Prostate gland (tissue), 2 donors: ENCODE measurements around the gene PLSCR2. TPM values are rescaled to one million over a fixed set of nuclear protein-coding genes. Genes with fewer than 3 reads are reported as not detected.
"Not testable (repeated sequence)": the region's sequence is repeated elsewhere in the genome, so short reads cannot be mapped to it uniquely, and the experiment has no call there.

Experiments
- DNase-seq: peaks from one replicate; pipeline ENCODE4 v3.0.0-alpha.2; 2019; ENCODE audit warnings: low spot score
- H3K27ac ChIP-seq, 2 donors: fragments of 200-600 bp; sonication (generic); 2 replicates each; pipeline ENCODE4 v1.5.1; 2017 to 2019
- H3K27me3 ChIP-seq: fragments of 200-600 bp; sonication (generic); replicated peaks from 2 replicates; pipeline ENCODE4 v1.5.1; 2019; ENCODE audit not compliant: insufficient read depth
- H3K36me3 ChIP-seq, 2 donors: fragments of 200-600 bp; sonication (generic); 1 replicate in 1 of 2; 2 replicates in 1 of 2; pipeline versions ENCODE4 v1.5.1 to v1.8.1; 2017 to 2019
- H3K4me1 ChIP-seq: fragments of 200-600 bp; sonication (generic); replicated peaks from 2 replicates; pipeline ENCODE4 v1.5.1; 2019
- H3K4me3 ChIP-seq, 2 donors: fragments of 200-600 bp; sonication (generic); 2 replicates each; pipeline ENCODE4 v1.5.1; 2017 to 2019
- H3K9me3 ChIP-seq: fragments of 200-600 bp; sonication (generic); 2 replicates; pipeline ENCODE4 v1.5.1; 2017
- POLR2A ChIP-seq: fragments of 450-650 bp; IDR thresholded peaks from one replicate; pipeline ENCODE4 v1.6.1; 2016; ENCODE audit warnings: antibody characterized with exemption, mild to moderate bottlenecking
- POLR2AphosphoS5 ChIP-seq: sonication (generic); formaldehyde crosslinking; IDR thresholded peaks from one replicate; pipeline ENCODE4 v1.6.1; 2017; ENCODE audit warnings: antibody characterized with exemption
- WGBS: methylation state at CpG from one replicate; pipeline ENCODE4 v1.1.5; 2018; 5-methylcytosine and 5-hydroxymethylcytosine counted together
- intact Hi-C: fragments of 100-400 bp; cut with DNase I; formaldehyde crosslinking; loops from one replicate; pipeline ENCODE4 v1.14.2; 2022
- total RNA-seq, 2 donors: library from RNA; depleted of rRNA; stranded (reverse); fragments of >200 nt; gene quantifications; one replicate each; pipeline ENCODE4 v1.1.0, GENCODE V29; 2016
- TF ChIP-seq, protein P1 (sequence below), 4 experiments: fragments of 200-600 bp in 2 of 4; fragments of 450-650 bp in 2 of 4; sonication (generic) in 2 of 4; IDR thresholded peaks; 1 replicate in 3 of 4; 2 replicates in 1 of 4; pipeline ENCODE4 v1.5.1; 2016 to 2019; ENCODE audit warnings: antibody characterized with exemption in 4 of 4, mild to moderate bottlenecking in 2 of 4, moderate library complexity in 2 of 4

Gene PLSCR2
- total RNA-seq, 2 donors from 2014 or later = 0.51 TPM; not detected in 1

DNA sequence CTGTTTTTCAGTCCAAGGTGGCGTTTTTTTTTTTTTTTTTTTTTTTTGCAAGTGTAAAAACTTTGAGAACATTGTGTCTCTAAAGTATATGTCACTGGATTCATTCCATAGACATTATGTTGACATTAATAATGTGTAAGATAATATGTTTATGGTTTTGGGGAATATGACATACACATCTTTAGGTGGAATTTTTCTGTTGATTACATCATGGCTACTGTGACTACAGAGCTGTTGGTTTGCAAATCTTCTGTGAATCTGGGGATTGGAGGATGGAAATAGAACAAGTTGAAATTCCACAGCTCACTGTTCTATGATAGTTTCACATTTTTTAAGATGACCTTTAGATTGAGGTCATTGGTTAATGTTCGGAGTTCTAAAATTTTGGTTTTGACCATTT, 24.4 kb upstream of the PLSCR2 start:
- Histone ChIP-seq H3K4me3 (no peak overlapping the region), H3K9me3 (no peaks in the 10 kb centered on the region), H3K27me3 (no peaks in the 10 kb centered on the region), H3K36me3 (no peaks in the 10 kb centered on the region), H3K27ac (no peak overlapping the region), H3K4me1 (no peaks in the 10 kb centered on the region)
- DNase-seq = no peak
- WGBS = 62% methylated on average over 2 of the region's 2 CpGs
- intact Hi-C loops = no loop called here
- no peak for TF ChIP-seq POLR2AphosphoS5
- TF ChIP-seq POLR2A = no peak
- TF ChIP-seq, protein P1, sequence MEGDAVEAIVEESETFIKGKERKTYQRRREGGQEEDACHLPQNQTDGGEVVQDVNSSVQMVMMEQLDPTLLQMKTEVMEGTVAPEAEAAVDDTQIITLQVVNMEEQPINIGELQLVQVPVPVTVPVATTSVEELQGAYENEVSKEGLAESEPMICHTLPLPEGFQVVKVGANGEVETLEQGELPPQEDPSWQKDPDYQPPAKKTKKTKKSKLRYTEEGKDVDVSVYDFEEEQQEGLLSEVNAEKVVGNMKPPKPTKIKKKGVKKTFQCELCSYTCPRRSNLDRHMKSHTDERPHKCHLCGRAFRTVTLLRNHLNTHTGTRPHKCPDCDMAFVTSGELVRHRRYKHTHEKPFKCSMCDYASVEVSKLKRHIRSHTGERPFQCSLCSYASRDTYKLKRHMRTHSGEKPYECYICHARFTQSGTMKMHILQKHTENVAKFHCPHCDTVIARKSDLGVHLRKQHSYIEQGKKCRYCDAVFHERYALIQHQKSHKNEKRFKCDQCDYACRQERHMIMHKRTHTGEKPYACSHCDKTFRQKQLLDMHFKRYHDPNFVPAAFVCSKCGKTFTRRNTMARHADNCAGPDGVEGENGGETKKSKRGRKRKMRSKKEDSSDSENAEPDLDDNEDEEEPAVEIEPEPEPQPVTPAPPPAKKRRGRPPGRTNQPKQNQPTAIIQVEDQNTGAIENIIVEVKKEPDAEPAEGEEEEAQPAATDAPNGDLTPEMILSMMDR (IDR thresholded peaks at IDR 0.05) = no peak

DNA sequence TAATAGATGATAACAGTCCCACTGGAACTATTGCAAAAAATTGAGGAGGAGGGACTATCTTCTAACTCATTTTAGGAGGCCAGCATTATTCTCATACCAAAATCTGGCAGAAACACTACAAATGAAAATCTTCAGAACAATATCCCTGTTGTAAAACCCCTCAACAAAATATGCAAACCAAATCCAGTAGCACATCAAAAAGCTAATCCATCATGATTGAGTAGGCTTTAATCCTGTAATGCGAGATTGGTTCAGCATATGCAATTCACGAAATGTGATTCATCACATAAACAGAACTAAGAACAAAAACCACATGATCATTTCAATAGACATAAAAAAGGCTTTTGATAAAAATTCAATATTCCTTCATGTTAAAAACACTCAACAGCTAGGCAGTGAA, 23.9 kb upstream of the PLSCR2 start:
- no peak overlapping the region for H3K27ac ChIP-seq
- intact Hi-C loops = no loop called here
- TF ChIP-seq, protein P1 (IDR thresholded peaks at IDR 0.05) = no peak
- TF ChIP-seq POLR2A = no peak
- TF ChIP-seq POLR2AphosphoS5 = no peak
- no peak overlapping the region for H3K4me3 ChIP-seq
- no peaks in the 10 kb centered on the region for H3K27me3 ChIP-seq
- no peak for DNase-seq
- 55% methylated on average over 2 of the region's 2 CpGs for WGBS
- H3K36me3 ChIP-seq = no peaks in the 10 kb centered on the region
- no peaks in the 10 kb centered on the region for H3K9me3 ChIP-seq
- H3K4me1 ChIP-seq = no peaks in the 10 kb centered on the region

DNA sequence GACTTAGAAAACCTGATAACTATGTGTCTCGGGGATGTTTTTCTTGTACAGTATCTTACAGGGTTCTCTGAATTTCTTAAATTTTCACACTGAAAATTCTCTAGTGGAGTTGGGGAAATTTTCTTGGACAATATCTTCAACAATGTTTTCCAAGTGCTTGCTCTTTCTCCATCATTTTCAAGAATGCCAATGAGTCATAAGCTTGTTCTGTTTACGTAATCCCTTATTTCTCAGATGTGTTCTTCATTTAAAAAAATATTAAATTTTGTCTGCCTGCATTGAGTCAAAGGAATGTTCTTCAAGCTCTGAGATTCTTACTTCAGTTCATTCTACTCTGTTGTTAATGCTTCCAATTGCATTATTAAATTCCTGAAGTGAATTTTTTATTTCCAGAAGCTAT, 21.9 kb upstream of the PLSCR2 start:
- TF ChIP-seq POLR2A = no peak
- no peak for TF ChIP-seq POLR2AphosphoS5
- TF ChIP-seq, protein P1 (IDR thresholded peaks at IDR 0.05) = no peak

DNA sequence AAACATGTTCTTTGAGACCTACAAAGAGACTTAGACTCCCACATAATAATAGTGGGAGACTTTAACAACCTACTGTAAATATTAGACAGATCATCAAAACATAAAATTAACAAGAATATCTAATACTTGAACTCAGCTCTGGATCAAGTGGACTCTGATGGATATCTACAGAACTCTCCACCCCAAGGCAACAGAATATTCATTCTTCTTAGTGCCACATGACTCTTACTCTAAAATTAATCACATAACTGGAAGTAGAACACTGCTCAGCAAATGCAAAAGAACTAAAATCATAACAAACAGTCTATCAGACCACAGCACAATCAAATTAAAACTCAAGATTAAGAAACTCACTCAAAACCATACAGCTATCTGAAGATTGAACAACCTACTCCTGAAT, 15.9 kb upstream of the PLSCR2 start:
- no peaks in the 10 kb centered on the region for H3K27me3 ChIP-seq
- no peaks in the 10 kb centered on the region for H3K9me3 ChIP-seq
- TF ChIP-seq, protein P1 (IDR thresholded peaks at IDR 0.05) = no peak
- TF ChIP-seq POLR2A (no peak), POLR2AphosphoS5 (no peak)
- H3K36me3 ChIP-seq = no peaks in the 10 kb centered on the region
- H3K27ac ChIP-seq = no peak overlapping the region
- no peak overlapping the region for H3K4me3 ChIP-seq
- no peaks in the 10 kb centered on the region for H3K4me1 ChIP-seq
- no peak for DNase-seq
- intact Hi-C loops = no loop called here

More for the DNA sequence above, 21.9 kb upstream of the PLSCR2 start:
- 65% methylated on average over 2 of the region's 2 CpGs for WGBS
- intact Hi-C loops = no loop called here
- DNase-seq = no peak
- no peak overlapping the region for H3K4me3 ChIP-seq
- no peaks in the 10 kb centered on the region for H3K4me1 ChIP-seq
- H3K36me3 ChIP-seq = no peaks in the 10 kb centered on the region
- H3K9me3 ChIP-seq = no peaks in the 10 kb centered on the region
- H3K27me3 ChIP-seq = no peaks in the 10 kb centered on the region
- H3K27ac ChIP-seq = no peak overlapping the region

DNA sequence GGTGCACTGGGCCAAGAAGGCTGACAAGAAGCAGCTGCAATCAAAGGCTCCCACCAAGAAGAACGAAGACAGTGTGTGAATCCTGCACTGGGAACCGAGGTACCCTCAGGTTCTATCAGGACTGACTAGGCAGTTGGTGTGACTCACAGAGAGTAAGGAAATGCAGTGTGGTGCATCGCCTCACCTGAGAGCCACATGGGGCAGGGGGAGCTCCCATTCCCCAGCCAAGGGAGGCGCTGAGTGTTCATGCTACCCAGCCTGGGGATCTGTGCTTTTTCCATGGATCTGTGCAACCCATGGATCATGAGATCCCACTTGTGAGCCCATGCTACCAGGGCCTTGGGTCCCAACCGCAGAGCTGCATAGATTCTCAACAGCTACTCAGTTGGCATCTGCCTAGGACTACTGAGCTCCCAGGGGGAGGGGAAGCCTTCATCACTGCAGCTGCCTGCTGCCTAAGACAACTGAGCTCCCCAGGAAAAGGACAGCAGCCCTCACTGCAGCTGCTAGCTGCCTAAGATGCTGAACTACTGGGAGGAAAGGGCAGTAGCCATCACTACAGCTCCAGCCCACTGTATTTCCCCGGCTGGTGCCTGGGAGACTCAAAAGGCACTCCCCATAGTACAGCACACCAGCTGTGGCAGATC, 6.9 kb upstream of the PLSCR2 start:
- no peaks in the 10 kb centered on the region for H3K27me3 ChIP-seq
- no peak for TF ChIP-seq POLR2AphosphoS5
- TF ChIP-seq, protein P1 (IDR thresholded peaks at IDR 0.05) = no peak
- H3K9me3 ChIP-seq = no peaks in the 10 kb centered on the region
- intact Hi-C loops = no loop called here
- no peaks in the 10 kb centered on the region for H3K36me3 ChIP-seq
- DNase-seq = no peak
- H3K4me3 ChIP-seq = no peak overlapping the region
- H3K27ac ChIP-seq = no peak overlapping the region
- 82% methylated on average over 6 of the region's 6 CpGs for WGBS
- no peaks in the 10 kb centered on the region for H3K4me1 ChIP-seq

DNA sequence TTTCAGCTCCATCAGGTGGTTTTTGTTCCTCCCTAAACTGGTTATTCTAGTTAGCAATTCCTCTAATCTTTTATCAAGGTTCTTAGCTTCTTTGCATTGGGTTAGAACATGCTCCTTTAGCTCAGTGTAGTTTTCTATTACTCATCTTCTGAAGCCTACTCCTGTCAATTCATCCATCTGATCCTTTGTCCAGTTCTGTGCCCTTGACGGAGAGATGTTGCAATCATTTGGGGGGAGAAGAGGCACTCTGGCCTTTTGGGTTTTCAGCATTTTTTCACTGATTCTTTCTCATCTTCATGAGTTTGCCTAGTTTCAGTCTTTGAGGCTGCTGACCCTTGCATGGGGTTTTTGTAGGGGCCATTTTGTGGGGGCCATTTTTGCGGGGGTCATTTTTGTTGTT, 5.6 kb upstream of the PLSCR2 start:
- H3K27me3 ChIP-seq, H3K27ac ChIP-seq, H3K36me3 ChIP-seq, intact Hi-C loops, H3K4me1 ChIP-seq, H3K9me3 ChIP-seq, DNase-seq, H3K4me3 ChIP-seq: not testable (repeated sequence)
- 82% methylated on average over 2 of the region's 2 CpGs for WGBS
